ENCODE results near the gene PAH. TPM values are rescaled to one million over a fixed set of nuclear protein-coding genes. Genes with fewer than 3 reads are reported as not detected.

Gene PAH
- not detected in 2 replicates for total RNA-seq

GRCh38 chr12:102917026-102917787 lies at the start of gene PAH:
TSS of gene PAH (minus strand) at chr12:102917244. CDS start at chr12:102917130, 114 bp downstream.

GRCh38 chr12:102957339-102958050 lies 40.5 kb upstream of the PAH start, which contains the start of gene ASCL1:
TSS of gene ASCL1 (plus strand) at chr12:102957674. CDS start at chr12:102958245, 571 bp downstream.

Other genes with a start within 250 kb of the PAH start
- not detected in 2 replicates for gene ASCL1, start 40.4 kb upstream of the PAH start, total RNA-seq

Data from dermis lymphatic vessel endothelial cell (primary cell).